ENCODE data around the gene NCDN.
A peak's percentile ranks its signal among the peaks of the same experiment; 100 is the strongest.

NCDN gene, protein sequence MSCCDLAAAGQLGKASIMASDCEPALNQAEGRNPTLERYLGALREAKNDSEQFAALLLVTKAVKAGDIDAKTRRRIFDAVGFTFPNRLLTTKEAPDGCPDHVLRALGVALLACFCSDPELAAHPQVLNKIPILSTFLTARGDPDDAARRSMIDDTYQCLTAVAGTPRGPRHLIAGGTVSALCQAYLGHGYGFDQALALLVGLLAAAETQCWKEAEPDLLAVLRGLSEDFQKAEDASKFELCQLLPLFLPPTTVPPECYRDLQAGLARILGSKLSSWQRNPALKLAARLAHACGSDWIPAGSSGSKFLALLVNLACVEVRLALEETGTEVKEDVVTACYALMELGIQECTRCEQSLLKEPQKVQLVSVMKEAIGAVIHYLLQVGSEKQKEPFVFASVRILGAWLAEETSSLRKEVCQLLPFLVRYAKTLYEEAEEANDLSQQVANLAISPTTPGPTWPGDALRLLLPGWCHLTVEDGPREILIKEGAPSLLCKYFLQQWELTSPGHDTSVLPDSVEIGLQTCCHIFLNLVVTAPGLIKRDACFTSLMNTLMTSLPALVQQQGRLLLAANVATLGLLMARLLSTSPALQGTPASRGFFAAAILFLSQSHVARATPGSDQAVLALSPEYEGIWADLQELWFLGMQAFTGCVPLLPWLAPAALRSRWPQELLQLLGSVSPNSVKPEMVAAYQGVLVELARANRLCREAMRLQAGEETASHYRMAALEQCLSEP

DNA sequence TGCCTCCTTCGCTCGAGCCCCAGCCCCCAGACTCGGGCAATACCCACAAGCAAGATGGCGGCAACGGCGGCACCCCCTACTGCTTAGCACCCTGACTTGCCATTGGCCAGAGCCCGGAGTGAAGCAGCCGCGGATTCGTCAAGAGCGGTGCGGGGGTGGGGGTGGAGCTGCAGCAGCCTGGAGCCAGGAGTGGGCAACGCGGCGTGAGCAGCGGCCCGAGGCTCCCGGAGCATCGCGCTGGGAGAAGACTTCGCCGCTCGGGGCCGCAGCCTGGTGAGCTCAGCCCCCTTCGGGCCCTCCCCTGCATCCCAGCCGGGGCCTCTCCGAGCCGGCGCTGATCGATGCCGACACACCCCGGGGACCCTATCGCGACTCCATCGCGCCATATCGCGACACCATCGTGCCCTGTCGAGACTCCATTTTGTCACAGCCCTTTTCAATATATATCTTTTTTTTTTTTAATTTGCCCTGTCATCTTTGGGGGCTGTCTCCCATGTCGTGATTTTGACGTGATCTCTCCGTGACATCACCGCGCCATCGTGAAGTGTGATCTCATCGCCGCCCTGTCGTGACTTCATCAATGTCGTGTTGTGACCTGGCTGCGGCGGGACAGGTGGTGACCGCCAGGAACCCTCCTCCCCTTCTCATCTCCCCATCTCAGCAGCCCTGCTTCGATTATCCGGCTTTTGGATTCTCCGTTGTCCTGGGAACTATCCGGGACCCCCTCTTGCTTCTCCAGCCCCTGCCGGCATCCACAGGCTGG, at the start of gene NCDN:
Gene NCDN (plus strand): TSS at position 189 of the 763 bp plus-strand sequence. CDS start 392 bp downstream, at position 581.
- peak; percentile 100 for DNase-seq

DNA sequence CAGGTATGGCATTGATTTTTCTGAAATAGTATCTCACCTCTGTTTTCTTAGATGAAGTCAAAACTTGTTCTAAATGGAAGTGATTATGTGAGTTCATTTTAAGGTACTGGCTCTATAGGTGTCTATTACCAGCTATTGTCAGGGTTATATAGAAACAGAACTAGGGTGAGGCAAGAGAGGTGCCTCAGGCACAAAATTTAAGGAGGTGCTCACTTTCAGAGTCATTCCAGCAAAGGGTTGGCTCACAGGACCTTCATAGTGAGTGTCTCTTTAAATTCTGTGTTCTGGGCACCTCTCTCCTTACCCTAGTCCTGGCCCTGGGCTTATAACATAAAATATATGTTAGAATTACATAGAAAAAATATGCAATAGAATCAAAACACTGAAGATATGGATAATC, 49.7 kb upstream of the NCDN start:
- DNase-seq = no peak

DNA sequence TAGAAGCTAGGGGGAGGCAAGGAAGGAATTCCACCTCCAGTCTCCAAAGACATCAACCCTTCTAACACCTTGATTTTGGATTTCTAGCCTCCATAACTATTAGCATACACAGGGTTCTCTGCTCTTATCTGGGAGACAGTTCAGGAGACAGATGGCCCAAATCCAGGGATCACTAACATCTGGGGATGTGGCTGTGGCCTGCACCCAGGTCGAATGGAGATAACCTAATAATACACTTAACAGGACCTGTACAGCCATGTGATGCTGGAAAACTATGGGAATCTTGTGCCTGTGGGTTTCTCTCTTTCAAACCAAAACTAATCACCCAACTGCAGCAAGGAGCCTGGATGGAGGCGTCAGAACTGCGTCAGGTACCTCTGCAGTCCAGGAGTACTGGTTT, 48.0 kb upstream of the NCDN start:
- DNase-seq = no peak

DNA sequence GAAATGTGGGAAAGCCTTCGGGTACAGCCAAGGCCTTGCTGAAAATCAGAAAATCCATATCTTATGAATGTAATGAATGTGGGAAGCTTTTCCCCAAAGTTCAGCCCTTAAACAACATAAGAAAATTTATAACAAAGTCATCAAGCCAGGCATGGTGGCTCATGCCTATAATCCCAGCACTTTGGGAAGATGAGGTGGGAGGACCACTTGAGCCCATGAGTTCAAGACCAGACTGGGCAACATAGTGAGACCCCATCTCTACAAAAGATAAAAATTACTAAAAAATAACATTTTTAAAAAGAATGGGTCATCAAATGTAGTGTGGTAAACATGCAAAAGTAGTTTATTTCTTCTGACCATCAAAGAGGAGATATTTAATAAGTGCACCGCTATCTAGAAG, 46.3 kb upstream of the NCDN start:
- DNase-seq = no peak

DNA sequence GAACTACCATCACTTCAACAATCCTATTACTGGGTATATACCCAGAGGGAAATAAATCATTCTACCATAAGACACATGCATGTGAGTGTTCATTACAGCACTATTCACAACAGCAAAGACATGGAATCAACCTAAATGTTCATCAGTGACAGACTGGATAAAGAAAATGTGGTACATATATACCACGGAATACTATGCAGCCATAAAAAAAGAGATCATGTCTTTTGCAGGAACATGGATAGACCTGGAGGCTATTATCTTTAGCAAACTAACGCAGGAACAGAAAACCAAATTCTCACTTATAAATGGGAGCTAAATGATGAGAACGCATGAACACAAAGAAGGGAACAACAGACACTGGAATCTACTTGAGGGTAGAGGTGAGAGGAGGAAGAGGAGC, 39.4 kb upstream of the NCDN start:
- DNase-seq = no peak

DNA sequence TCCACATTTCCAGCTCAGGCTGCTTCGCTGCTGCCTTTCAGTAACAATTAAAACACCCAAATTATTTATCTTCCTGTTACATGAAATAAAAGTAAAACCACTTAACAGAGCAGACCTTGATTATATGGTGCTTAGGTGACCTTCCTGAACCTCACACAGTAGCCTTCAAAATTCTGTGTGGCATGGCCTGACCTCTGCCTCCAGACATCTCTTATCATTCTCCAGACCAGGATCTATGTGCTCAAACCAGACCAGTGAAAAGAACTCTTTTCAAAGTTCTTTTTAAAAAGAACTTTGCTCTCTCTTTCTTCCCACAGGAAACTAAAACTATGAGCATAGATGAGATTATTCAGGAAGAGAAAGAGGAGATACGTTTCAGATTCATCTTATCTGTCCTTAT, 38.2 kb upstream of the NCDN start:
- no peak for DNase-seq

DNA sequence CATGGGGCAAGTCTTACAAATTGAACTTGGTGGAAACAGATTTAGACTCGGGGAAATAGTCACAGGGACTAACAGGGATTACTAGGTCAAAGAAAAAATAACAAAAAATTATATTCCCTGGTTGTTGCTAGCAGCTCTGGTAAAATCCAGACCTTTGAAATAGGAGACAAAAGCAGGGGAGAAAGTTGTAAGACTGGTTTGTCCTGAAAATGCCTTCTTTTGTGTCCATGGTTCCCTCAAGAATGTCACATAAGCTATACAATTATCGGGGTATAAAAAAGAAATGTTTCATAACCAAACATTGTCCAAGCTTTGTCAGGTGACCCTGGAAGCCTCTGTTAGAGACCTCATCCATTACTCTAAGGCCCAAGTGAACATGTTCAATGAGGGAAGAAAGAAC, 33.5 kb upstream of the NCDN start:
- no peak for DNase-seq

DNA sequence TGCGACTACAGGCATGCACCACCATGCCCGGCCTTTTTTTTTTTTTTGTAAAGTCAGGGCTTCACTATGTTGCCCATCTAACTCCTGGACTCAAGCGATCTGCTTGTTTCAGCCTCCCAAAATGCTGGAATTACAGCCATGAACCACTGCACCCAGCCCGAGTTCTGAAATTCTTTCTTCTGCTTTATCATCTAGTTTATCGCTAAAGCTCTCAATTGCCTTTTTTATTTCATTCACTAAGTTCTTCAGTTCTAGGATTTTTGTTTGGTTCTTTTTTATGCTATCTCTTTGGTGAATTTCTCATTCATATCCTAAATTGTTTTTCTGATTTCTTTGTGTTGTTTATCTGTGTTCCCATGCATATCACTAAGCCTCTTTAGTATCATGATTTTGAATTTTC, 27.4 kb upstream of the NCDN start:
- DNase-seq = no peak

DNA sequence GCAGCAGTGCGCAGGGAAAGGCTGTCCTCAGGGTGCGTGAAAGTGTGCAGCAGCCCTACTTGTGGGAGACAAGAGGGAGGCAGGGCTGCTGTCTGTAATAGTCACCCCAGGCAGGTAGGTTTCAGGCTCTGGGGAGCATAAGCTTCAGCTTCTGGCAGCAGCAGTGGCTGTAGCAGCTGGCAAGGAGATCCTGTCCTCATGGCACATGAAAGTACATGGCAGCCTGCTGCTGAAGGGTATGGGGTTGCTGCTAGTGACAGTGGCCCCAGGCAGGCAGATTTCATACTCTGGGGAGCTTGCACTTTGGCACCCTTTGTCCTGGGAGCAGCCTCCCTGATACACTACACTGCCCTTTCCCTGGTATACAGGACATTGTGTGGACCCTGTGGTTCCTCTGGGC, 26.7 kb upstream of the NCDN start:
- DNase-seq = no peak

DNA sequence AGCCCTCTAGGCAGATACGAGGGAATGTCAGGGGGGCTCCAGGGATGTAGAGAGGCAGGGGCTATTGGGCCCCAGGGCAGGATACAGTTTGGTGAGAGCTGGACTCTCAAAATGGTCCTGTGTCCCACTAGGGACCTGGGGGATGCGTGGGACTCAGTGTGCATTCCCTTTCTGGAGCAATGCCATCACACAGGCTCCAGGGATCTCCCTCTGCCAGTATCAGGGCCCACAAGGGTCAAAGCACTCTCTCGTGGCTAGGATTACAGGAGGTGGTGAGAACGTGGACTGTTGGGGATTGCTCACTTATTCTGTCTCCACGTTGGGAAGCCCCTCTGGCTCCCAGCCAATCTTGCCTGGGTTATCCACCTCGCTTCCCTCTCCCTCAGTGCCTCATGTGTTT, 26.2 kb upstream of the NCDN start:
- no peak for DNase-seq

DNA sequence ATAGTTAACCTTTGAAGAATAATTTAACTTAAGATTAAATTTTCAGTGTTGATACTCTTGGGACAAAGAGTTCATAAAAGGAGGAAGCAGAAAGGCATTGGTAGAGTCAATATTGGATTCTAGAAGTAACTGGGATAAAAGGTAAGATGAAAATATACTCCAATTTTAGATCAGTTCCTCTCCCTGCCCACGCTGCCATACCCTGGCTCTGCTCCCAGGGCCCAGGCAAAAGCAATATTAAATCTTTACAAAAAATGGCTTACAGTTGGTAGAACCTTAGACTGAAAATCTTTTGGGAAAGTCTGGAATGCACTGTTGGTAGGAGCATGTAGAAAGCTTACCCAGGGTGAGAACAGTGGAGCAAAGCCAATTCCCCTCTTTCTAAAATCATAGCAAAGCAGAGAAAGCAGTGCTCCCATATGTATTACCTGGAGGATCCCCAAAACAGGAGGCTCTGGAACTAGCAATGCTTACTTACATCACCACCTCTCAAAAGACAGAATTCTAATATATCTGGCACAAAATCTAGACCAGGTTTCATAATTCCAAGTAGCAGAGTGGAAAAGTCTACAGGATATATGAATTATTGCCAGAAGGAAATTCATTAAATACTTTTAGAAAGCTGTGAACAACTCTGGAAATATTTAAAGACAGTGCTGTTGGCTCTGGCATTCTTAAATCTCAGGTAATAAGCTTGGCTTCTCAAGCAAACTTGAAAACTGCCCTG, 24.9 kb upstream of the NCDN start:
- no peak for DNase-seq

DNA sequence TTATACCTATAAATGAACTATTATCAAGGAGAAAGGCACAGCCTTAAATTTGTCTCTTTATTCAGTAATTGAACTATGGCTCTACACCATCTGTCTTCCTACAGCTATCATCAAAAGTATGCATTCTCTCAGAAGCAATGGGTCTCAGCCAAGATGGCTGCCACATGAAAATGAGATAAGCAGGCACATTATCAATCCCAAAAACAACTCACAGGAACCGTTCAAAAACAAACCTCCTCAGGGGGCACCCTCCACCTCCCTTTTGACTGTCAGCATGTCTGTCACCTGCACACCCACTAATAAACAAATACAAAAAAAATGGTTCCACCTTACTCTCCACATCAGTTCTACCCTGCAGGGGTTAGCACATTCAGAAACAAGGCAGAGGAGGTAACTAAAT, 24.0 kb upstream of the NCDN start:
- no peak for DNase-seq

DNA sequence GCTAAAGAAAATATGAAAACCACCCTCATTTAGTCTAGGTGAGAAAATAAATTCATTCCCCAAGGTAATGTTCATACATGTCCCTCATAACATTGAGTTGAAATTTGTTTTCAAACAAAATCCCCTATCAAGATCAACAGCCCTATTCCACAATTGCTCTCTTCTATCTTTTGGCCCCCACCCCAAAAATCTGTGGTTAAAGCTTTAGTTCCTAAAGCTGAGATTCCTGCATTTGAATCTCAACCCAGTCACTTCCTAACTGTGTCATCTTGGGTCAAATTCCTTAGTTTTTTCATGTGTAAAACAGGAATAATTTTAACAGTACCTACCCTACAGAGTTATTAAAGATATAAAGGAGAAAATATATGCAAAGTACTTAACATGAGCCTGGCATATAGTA, 22.4 kb upstream of the NCDN start:
- no peak for DNase-seq

DNA sequence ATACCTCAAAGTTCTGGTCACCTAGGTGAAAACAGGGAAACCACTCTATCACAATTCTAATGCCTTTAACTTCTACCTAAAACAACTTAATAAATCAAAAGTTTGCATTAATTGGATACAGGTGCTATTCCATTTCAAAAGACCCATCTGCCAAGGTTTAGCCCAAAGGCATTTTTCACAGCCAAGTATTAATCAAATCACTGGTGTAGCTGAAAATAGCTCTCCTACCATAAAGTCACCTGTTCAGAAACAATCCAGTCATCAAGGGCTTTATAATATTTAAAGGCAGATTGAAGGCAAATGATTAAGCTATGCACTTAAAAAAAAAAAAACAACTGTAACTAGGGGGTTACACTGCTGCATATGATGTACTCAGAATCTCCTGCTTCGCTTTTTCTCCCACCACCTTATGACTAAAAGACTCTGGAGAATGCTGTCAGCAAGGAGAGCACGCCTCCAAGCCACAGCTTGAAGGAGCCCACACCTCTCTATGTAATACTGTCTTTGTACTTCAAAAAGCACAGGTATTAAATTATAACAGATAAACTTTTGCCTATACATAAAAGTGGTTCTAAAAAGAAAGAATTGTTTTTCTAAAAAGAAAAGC, 20.9 kb upstream of the NCDN start:
- no peak for DNase-seq

DNA sequence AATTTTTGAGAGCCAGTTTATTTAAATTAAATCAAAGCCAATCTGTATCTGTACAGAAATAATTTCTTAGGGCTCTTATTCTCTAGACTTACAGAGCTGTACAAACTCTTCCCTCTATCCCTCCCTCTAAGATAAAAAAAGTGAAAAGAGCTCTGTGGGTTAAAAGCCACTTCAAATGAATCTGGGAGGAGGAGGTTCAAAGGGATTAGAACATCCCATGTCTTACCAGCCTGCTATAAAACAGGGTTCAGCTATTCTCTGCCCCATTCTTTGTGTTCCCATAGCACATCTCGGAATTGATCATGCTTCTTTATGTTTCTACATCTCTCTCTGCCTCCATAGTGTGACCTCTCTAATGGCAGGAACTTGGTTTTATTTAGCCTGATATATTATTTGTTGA, 19.8 kb upstream of the NCDN start:
- no peak for DNase-seq

DNA sequence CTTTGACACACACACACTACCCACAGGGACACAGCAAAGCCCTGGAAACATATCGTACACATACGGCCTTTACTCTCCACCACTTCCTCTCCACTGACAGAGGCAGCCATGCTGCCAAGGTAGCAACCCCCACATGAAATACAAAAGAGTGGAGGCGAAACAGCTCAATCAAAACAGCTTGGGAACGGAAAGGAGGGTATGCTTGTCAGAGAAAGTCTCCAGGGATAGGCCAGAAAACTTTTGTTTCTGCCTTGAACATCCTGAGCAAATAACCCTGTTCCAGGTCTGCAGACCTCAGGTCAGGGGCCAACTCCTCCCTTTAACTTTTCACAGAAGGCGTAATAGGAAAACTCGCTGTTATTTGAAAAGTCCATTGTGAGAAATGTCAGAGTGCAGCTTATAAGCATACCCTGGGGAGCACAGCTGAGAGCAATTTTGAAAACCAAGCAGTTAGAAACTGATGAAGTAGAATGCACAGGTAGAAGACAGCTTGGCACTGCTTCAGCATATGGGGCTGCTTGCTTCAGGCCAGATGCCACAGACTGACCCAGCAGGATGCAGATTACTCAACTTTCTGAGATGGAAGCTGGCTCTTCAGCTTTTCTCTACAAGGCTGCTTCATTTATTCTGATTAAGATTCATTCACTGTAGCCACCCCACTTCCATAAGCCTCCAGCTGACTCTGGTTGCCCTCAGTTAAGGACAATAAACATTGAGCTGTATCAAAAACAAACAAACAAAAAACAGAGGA, 18.4 kb upstream of the NCDN start:
- DNase-seq = no peak

DNA sequence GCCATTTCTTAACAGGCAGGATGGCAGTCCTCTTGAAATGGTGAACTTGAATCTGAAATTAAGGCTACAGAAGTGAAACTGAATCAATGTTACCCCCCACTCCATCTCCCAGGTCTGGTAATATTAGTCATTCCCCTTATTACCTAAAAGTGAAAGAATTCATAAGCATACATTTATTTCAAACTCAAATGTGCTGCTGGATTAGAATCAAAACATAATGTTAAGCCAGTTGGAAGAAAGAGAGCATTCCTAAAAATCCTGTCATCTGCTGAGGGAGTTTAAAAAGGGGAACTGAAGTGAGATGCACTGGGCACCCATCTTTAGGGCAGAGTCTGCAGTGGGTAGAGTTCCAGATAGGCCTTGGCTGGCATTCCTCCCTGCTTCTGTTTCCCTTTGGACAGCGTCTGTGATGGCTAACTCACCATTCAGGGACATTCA, 17.8 kb upstream of the NCDN start:
- no peak for DNase-seq

DNA sequence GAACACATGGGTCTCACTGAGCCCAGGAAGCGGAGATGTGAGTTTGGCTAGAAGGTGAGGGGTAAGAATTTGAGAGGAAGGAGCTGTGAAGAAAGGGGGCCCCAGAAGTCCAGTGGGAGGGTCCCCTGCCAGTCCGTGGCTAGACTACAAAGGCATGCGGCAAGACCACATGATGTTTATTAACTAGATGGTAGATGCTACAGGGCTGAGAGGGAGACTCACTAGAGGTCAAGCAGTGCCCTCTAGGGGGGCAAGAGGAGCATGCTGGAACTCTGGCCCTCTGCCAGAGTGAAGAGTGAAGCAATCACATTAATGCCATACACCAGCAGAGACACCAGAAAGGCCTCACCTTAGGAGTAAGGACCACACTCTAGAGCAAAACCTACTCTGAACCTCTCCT, 12.6 kb upstream of the NCDN start:
- peak; percentile 85 for DNase-seq

DNA sequence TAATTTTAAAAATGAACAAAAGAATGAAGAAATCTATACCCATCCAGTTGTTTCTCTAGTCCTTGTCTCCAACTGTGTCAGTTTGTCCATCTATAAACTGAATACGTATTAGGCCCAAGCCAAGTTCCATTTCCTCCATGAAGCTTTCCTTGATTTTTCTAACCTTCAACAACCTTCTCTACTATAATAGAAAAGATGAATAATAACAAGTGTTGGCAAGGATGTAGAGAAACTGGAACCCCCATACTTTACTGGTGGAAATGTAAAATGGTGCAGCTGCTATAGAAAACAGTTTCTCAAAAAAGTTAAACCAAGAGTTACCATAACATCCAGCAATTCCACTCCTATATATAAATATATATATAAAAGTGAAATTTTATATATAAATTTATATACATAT, 11.0 kb upstream of the NCDN start:
- DNase-seq = no peak

DNA sequence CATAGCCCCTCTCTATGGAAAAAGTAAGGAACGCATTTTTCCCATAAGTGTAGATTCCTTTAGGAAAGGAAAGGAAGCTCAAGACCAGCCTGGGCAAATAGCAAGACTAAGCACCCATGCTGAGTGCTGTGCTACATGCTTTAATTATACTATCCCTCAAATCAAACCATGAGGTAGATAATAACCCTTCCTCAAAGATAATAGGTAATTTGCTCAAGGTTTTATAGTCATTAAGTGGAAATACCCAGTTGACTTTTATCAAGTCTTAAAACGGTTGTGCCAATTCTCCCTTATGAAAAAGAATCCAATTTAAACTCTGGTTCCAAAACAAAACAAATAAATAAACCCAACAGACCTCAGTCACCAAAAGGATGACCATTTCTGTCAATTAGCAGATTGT, 3.7 kb upstream of the NCDN start:
- no peak for DNase-seq

DNA sequence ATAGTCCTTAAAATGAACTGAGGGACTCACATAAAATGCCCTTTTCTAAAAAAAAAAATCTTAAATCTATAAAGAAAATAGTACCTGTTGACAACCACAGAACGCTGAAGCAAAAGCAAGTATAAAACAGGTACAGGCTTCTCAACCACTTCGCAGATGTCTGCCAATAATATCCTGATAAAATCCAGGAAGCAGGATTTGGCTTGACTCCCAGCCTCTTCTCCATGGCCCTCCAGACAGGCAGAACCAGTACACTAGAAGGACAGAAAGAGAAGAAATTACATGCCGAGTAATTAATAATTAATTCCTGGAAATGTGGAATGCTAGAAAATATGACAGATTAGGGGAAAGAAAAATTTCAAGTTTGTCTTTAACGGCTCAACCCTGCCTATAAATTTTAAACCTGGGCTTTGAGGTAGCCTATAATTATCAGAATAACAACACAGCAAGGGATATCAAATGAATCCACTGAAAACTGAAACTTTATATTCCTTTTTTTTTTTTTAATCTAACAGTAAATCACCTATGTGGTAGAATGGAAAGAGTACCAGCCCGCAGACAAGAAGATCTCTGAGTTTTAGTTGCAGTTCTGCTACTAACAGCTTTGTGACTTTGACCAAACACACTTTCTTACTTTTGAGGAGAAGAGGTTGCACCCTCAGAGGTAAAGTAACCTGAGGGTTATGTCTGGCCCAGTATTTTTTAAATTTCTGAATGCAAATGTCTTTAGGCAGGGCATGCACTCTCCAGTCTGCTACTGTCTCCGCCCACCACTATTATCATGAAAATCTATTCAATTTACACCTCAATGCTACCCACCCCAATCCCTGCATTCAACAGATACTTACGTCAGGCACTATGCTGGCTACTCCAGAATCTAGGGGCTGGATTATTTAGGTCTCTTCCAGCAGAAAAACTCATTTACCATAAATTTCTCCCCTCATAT, 3.1 kb upstream of the NCDN start:
- DNase-seq = no peak
